Measurements from ENCODE around the gene SV2B.
"Not testable (repeated sequence)": the region's sequence is repeated elsewhere in the genome, so short reads cannot be mapped to it uniquely, and the experiment has no call there.

SV2B gene

GRCh38 chr15:91308855-91309254 lies 208.8 kb downstream of the SV2B start:
- DNase-seq (ENCODE audit: low read depth in 3 of 3), result no peak

DNA sequence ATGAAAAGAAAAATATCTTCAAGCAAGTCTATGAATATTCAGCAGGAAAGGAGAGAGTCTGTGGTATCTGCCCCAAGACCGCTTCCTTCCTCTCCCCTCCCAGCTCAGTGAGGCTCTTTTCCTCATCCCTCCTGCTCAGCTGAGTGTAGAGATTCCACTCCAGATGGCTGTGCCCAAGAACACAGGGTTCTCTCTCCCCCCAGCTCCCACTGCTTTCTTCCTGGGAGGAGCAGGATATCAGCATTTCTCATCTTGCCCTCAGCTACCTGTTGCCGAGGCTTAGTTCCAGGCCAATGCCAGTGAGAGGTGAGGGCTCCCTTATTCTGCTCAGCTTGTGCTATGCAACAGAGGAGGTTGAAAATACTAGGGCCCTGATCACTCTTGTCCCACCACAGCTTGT lies 211.9 kb downstream of the SV2B start:
- no peak for DNase-seq (ENCODE audit: low read depth in 3 of 3)

DNA sequence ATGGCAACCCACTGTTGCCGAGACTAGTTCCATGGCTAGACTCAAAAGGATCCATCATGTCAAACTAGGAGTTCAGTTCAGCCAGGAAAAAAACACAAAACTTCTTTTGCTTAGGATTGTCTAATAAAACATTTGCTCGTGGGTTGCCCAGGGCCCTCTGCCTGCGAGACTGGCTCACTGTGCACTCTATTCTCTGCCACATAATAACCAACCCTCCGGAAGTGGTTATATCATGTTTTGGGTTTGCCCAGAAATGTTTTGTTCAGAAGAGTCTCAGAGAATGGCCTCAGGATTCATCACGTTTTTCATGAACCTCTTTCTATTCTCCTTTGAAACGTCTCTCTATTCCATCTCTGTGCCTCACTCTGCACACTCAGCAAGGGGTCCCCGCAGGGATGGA lies 216.1 kb downstream of the SV2B start:
- DNase-seq (ENCODE audit: low read depth in 3 of 3), result no peak

GRCh38 chr15:91318516-91318915 lies 218.5 kb downstream of the SV2B start:
- DNase-seq (ENCODE audit: low read depth in 3 of 3), result no peak

DNA sequence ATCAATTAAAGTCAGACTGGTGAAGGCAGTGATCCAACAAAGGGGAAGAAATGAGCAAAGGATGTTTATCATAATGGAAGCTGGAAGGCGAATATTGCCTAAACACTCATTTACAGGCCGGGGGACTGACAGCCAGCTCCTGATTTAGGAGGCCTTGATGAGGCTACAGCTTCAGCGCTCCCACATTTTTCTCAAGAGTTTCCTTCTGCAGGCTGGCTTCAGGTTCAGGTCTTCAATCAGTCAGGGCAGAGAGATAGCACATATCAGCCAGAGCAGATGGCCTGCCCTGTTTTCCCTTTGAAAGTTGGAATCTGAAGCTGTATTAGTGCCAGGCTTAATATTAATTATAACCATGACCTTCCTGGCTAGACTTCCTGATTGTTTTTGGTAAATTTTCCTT lies 218.9 kb downstream of the SV2B start:
- no peak for DNase-seq (ENCODE audit: low read depth in 3 of 3)

DNA sequence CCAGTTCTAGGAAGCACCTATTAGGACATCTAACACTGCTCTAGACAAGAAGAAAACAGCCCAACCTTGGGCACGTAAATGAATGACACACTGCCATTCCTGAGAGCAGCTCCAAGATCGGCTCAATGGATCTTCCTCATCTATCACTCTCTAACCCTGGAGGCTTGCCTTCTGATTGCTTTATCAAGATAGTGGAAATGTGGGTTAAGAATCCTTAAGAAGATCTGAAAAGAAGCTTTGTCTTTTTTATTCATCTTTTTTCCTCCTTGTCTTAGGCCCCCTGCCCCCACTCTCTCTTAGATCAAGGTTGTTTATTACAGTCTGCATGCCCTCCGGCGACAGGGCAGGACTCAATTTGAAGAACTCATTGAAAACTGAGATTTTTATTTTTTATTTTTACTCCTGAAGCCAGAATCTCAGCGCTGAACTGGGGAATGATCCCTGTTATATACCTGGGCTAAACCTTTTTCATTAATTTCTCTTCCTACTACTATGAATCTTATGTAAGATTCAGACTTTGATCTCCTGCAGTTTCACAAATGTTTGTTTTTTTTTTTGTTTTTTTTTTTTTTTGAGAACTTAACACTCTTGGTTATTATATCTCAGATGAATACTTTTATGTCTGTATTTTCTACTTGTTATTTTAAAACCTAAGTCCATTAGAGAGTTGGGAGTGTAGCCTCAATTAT lies 219.5 kb downstream of the SV2B start:
- no peak for DNase-seq (ENCODE audit: low read depth in 3 of 3)

GRCh38 chr15:91320101-91320500 lies 220.0 kb downstream of the SV2B start:
- DNase-seq (ENCODE audit: low read depth in 3 of 3), result no peak

GRCh38 chr15:91329914-91330313 lies 229.9 kb downstream of the SV2B start:
- no peak for DNase-seq (ENCODE audit: low read depth in 3 of 3)

- DNase-seq (ENCODE audit: low read depth in 3 of 3), result no peak
Observed at GRCh38 chr15:91331581-91331980, 231.5 kb downstream of the SV2B start.

DNA sequence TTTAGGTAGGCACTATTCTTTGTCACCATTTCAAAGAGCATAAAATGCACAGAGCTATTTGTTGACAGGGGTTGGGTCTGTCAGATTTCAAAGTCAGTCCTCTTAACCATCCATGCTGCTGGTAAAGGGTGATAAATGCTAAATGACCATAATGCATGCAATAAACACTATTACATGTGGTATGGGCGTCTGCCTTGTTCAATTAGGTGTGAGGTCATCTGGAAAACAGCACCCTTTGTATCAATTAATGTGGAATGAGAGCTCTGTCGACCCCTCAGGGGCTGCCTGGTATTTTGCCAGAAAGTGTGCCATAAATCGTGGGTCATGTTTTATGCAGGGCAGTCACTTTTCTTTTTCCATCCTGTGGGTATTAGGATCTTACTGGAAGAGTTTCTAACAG lies 235.6 kb downstream of the SV2B start:
- DNase-seq (ENCODE audit: low read depth in 3 of 3), result no peak

GRCh38 chr15:91336687-91337086 lies 236.6 kb downstream of the SV2B start:
- DNase-seq (ENCODE audit: low read depth in 3 of 3), result no peak

- no peak for DNase-seq (ENCODE audit: low read depth in 3 of 3)
Observed at GRCh38 chr15:91338766-91339165, 238.7 kb downstream of the SV2B start.

GRCh38 chr15:91342097-91342496 lies 242.0 kb downstream of the SV2B start:
- DNase-seq (ENCODE audit: low read depth in 3 of 3), result no peak

- DNase-seq (ENCODE audit: low read depth in 3 of 3), result not testable (repeated sequence)
Observed at GRCh38 chr15:91344912-91345311, 244.9 kb downstream of the SV2B start.

DNA sequence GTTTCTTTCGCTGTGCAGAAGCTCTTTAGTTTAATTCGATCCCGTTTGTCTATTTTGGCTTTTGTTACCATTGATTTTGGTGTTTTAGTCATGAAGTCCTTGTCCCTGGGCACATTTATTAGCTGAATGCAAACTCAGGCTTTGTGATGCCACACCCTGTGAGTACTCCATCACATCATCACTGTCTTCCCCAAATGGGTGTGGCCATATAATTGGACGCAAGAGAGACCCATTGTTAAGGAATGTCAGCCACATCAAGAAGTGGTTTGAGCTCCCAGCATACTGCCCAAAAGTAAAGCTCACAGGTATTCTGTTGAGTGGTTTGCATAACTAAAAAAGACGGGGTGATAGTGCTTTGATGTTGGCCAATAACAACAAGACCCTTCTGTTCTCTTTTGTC lies 245.7 kb downstream of the SV2B start:
- DNase-seq (ENCODE audit: low read depth in 3 of 3), result no peak

- no peak for DNase-seq (ENCODE audit: low read depth in 3 of 3)
Observed at GRCh38 chr15:91346259-91346658, 246.2 kb downstream of the SV2B start.

DNA sequence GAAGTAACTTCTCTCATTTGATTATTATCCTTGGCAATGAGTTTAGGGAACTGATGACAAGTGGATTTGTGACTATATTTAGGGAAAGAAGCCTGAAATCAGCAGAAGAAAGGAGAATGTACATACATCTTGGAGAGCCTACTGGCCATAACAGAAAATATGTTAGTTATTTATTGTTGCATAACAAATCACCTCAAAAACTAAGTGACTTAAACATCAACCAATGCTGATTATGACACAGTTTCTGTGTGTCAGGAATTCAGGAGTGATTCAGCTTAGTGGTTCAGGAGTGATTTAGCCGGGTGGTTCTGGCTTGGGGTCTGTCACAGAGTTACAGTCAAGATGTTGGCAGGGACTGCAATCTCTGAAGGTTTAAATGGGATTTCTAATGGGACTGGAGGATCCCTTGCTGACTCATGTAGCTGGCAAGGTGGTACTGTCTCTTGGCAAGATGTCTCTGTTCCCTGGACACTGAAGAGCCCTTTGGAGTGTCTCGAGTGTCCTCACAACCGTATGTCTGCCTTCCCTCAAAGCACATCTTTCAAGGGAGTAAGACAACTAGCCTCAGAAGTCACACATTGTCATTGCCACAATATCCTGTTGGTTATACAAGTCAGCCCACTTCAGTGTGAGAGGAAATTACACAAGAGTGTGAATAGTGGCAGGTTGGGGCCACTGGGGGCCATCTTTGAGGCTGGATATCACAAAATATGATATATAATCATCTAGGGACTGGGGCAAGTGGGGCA lies 248.9 kb downstream of the SV2B start:
- DNase-seq (ENCODE audit: low read depth in 3 of 3), result no peak

Measured in stimulated activated CD4-positive, alpha-beta T cell treated with anti-CD3 and anti-CD28 coated beads, TNF-alpha, amount 100 ng/mL, for 48 hours (primary cell).